NCI-H1694 (cell line): ENCODE data around the gene COL9A2.

Source experiments
- DNase-seq: peaks from one replicate; lab custom pipeline; 2025; lab: John Stamatoyannopoulos, UW

The COL9A2 gene

DNA sequence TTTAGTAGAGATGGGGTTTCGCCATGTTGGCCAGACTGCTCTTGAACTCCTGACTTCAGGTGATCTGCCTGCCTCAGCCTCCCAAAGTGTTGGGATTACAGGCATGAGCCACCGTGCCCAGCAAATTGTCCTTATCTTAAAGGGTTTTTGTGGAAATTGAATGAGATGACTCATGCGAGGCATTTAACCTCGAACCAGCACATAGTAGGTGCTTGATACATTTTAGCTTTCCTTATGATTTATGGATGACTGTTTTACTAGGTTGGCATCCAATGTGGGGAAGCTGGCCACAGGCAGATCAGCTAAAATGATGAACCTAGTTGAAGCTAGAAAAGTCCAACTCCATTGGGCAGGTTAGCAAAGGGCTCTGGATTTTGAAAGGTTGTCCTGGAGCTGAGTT lies 1.4 kb upstream of the COL9A2 start:
- no peak for DNase-seq

GRCh38 chr1:40317394-40318074 lies 448 bp upstream of the COL9A2 start:
- DNase-seq: no peak

DNA sequence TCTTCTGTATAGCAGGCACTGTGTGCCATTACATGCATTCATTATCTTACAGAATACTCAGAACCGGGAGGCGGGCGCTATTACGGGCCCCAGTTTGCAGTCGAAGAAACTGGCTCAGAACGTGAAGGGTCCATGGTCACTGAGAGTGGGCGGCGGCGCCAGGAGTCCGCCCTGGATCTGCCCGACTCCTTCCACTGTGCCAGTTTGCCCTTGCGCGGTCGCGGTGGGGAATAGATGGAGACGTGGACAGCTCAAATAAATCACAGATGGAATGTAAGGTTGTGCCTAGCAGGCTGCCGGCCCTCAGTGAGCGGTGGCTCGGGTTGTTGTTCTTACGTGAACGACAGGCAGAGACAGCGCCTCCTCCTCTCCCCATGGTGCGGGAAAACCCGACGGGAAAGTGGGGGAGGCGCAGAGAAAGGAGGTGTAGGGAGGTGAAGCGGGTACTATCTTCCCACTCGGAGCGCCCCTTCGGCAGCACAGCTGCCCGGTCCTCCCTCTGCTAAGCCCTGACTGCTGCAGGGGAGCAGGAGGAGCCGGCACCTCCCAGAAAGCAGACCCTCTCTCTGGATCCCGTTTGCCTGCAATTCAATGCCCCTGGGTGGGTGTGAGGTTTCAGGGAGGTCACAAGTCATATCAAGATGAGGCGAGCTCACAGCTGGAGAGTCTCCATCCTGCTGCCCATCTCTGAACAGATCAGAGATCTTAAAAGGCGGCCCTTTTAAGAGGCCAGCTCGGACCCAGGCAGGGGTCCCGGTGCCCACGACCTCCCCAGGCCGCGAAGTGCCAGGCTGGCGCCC lies 1.1 kb downstream of the COL9A2 start:
- DNase-seq: no peak

GRCh38 chr1:40315239-40315794 lies 1.8 kb downstream of the COL9A2 start:
- peak; percentile 53 for DNase-seq

DNA sequence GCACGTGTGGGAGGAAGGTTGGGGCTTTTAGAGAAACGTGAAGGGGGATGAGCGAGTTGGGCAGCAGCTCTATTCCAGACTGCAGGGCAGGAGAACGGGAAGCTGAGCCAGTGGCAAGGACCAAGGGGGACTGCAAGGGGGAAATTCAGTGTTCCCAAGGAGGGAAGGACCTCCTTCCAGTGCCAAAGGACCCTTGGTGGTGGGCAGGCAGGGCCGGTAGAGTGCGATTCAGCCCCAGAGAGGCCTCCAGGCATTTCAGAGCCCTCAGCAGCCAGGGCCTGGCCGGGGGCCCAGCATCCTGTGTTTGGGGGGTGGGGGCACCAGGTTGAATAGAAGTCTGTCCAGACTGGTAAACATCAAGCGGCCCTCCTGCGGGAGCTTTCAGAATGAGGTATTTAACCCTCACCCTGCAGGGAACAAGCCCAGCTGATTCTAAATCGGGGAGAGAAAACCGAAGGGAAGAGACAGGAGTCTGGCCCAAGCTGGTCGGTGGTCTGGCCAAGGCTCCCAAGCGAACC lies 2.3 kb downstream of the COL9A2 start:
- no peak for DNase-seq

DNA sequence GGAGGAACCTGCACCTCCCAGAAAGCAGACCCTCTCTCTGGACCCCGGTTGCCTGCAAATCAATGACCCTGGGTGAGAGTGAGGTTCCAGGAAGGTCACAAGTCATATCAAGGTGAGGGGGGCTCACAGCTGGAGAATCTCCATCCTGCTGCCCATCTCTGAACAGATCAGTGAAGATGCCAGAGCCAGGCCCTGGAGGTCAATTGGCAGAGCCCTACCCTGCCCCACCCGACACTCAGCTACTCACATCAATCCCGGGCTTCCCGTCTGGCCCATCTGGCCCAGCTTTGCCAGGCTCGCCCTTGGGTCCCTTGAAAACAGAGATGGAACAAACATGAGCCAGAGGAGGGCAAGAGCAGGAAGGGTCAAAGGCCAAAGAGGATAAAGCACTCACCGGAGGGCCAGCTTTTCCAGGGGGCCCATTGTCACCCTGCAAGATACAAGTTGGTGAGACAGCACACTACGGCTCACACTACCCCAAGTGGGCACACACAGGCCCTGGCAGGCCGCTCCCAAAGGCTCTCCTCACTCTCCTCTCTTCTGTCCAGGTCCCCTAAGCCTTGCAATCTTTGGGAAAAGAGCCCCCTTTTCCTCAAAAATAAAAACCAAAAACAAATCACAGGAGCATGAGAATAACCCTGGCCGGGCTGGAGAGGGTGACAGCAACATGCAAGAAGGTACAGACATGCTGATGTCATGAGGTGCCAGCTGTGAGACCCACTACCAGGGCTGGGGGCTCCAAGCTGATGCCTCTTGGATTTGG lies 2.9 kb downstream of the COL9A2 start:
- DNase-seq: no peak

DNA sequence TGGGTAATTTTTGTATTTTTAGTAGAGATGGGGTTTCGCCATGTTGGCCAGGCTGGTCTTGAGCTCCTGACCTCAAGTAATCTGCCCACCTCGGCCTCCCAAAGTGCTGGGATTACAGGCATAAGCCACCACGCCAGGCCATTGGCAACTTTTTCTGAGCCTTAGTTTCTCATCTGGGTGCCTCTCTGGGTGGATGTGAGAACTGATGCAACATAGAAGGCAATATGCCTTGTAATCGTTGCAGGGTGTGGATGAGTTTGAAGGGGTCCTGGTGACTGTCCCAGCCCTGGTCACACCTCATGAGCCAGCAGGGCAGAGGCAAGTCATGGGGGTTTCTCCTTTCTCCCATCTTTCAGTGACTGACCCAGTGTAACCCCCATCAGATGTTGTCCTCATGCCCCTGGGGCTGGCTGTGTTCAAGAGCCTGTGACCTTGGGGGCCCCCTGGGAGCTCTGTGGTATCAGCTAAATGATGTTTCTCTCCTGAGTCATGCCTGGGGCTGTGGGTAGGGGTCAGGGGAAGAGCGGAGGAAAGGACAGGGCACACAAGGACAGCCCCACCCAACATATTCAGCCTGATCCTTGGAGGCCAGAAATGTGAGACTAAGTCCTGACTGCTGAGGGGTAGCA lies 3.6 kb downstream of the COL9A2 start:
- DNase-seq: no peak

- DNase-seq: no peak
Observed at GRCh38 chr1:40312238-40313205, 4.6 kb downstream of the COL9A2 start.

GRCh38 chr1:40311692-40312091 lies 5.4 kb downstream of the COL9A2 start:
- no peak for DNase-seq

DNA sequence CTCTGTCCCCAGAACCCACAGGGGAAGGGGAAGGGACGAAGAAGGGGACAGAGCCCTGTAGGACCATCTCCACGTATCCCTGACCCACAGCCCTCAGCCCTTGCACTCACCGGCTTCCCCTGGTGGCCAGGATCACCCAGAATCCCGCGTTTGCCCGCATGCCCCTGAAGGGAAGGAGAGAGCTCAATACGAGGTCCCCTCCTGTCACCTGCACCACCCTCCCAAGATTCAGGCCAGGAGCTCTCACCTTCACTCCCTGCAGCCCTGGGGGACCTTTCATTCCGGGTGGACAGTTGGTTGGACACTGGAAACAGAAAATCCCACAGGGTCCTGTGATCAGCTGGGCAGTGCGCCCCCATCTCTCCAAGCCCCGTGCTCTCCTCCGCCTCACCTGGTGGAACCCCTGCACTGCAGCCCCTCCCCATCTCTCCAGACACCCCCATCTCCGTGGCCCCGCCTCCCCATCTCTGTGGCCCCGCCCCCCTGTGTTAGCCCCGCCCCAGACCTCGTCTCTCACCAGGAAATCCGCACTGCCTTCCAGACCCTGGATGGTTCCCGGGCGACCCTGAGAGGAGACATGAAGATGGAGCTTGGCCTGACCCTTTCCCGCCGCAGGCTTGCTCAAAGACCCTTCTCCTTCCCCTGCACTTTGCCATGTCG lies 6.0 kb downstream of the COL9A2 start:
- DNase-seq: no peak

- DNase-seq: no peak
Observed at GRCh38 chr1:40310129-40310461, 7.0 kb downstream of the COL9A2 start.

GRCh38 chr1:40309374-40310128 lies 7.5 kb downstream of the COL9A2 start:
- DNase-seq: no peak

- DNase-seq: no peak
Observed at GRCh38 chr1:40308036-40308727, 8.9 kb downstream of the COL9A2 start.

DNA sequence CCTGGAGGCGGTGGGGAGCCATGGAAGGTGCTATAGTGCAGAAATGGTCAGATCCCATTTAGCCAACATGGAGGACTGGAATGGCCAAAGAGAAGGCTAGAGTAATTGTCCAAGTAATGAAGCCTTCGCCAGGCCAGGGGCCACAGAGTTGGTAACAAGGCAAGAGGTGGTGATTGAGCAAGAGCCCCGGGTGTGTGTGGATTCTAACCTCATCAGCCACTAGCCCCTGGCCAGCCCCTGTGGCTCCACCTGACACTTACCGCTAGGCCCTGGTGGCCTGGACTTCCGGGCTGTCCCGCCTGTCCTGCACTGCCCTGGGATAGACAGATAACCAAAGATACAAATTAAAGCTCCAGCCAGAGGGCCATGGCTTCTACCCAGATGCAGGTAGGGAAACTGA lies 9.9 kb downstream of the COL9A2 start:
- no peak for DNase-seq

- no peak for DNase-seq
Observed at GRCh38 chr1:40306296-40306695, 10.8 kb downstream of the COL9A2 start.

- no peak for DNase-seq
Observed at GRCh38 chr1:40305871-40306270, 11.2 kb downstream of the COL9A2 start.

DNA sequence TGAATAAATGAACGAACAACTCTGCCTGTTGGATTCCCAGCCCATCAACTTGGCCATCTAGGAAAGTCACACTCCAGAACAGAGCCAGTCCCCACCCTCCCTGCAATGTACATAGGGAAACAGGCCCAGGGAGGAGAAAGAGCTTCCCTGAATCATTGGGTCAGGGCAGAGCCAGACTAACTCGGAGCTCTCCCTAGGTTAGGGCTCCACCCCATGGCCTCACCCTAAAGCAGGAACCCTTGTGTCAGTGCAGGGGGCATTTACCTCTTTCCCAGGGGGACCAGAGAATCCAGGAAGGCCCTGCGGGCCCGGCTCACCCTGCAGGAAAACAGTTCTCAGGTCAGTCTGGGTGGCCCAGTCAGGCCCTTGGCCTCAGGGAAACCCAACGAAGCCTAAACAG lies 11.6 kb downstream of the COL9A2 start:
- no peak for DNase-seq

DNA sequence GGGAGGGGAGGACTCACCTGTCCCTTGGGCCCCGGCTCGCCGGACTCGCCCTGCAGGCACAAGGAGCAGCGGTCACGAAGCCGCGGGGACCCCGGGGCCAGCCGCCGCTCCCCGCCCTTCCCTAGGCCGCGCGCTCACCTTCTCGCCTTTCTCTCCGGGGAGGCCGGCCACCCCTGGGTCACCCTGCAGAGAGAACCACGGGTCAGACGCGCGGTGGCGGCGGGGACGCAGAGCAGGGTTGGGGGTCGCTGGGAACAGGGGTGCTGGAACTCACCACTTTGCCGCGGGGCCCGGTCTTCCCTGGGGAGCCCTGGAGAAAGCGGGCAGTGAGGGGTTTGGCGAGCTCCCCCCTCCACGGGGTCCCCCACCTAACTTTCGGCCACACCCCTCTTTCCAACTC lies 13.3 kb downstream of the COL9A2 start:
- no peak for DNase-seq
